HFF-Myc (cell line): ENCODE measurements around the gene LMO1.

ENCODE experiments used
- DNase-seq: peaks from one replicate; pipeline ENCODE4 v3.0.0-alpha.2; 2011; ENCODE audit warnings: low read depth; ENCODE audit errors: extremely low read depth
- H3K4me3 ChIP-seq: replicated peaks from 2 replicates; pipeline ENCODE4 v1.5.1; 2011; ENCODE audit warnings: low read depth, mild to moderate bottlenecking, control low read depth, low read length
- TF ChIP-seq, protein P1 (sequence below): IDR thresholded peaks from 2 replicates; pipeline ENCODE4 v1.5.1; 2012; ENCODE audit warnings: mild to moderate bottlenecking, low read depth, low read length, control low read depth; ENCODE audit errors: missing control alignments

LMO1 gene

GRCh38 chr11:8252946-8253345 is 10.7 kb downstream of the LMO1 start:
- no peak for DNase-seq
- TF ChIP-seq, protein P1, sequence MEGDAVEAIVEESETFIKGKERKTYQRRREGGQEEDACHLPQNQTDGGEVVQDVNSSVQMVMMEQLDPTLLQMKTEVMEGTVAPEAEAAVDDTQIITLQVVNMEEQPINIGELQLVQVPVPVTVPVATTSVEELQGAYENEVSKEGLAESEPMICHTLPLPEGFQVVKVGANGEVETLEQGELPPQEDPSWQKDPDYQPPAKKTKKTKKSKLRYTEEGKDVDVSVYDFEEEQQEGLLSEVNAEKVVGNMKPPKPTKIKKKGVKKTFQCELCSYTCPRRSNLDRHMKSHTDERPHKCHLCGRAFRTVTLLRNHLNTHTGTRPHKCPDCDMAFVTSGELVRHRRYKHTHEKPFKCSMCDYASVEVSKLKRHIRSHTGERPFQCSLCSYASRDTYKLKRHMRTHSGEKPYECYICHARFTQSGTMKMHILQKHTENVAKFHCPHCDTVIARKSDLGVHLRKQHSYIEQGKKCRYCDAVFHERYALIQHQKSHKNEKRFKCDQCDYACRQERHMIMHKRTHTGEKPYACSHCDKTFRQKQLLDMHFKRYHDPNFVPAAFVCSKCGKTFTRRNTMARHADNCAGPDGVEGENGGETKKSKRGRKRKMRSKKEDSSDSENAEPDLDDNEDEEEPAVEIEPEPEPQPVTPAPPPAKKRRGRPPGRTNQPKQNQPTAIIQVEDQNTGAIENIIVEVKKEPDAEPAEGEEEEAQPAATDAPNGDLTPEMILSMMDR, result no peak
- H3K4me3 ChIP-seq, result no peak overlapping the region

- no peak overlapping the region for H3K4me3 ChIP-seq
- no peak for DNase-seq
- TF ChIP-seq, protein P1, result no peak
Observed at GRCh38 chr11:8252388-8252787, 11.3 kb downstream of the LMO1 start.

GRCh38 chr11:8251616-8252295 is 11.9 kb downstream of the LMO1 start:
- no peak for DNase-seq
- H3K4me3 ChIP-seq, result no peak overlapping the region
- TF ChIP-seq, protein P1, result no peak

GRCh38 chr11:8250981-8251615 is 12.6 kb downstream of the LMO1 start:
- TF ChIP-seq, protein P1, result no peak
- H3K4me3 ChIP-seq, result no peak overlapping the region
- DNase-seq, result no peak

DNA sequence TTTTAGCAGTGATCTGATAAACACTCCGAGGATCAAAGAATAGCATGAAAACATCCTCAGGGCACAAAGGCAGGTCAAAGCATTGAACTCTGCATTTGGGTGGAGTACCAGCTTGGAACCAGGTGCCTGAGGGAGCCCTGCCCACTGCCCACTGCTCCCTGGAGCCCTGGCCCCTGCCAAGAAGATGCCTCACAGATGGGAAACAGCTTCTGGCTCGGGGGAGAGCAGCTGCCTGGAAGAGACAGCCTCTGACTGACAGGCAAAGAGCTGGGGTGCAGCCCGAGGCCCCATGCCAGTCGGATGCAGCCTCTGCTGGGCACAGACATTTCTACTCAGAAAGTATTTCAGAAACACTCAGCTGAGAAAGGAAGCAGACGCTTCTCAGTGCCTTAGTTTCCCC is 13.2 kb downstream of the LMO1 start:
- no peak overlapping the region for H3K4me3 ChIP-seq
- TF ChIP-seq, protein P1, result no peak
- DNase-seq, result no peak

DNA sequence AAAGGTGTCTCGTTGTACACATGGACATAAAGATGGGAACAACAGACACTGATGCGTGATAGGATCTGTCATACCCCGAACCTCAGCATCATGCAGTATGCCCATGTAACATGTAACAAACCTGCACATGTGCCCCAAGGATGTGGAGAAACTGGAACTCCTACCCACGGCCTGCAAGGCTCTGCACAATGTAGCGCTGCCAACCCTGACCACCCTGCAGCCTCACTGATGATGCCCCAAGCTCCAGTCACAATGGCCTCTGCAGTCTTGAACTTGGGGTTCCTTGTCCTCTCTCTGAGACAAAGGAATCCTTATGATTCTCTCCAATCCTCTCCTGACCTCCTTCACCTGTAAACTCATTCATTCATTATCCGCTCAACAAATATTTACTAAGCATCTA is 14.2 kb downstream of the LMO1 start:
- TF ChIP-seq, protein P1, result no peak
- no peak overlapping the region for H3K4me3 ChIP-seq
- no peak for DNase-seq
